Pancreas (tissue), 10 donors: Measurements from ENCODE around the gene ZNF211. TPM values are rescaled to one million over a fixed set of nuclear protein-coding genes. Genes with fewer than 3 reads are reported as not detected.

ENCODE experiments used
- ATAC-seq, 4 donors: fragments of 200-7000 bp; cut with Tn5 transposase; one replicate each; pipeline versions ENCODE4 v1.8.0 to v1.9.1; 2020; ENCODE audit warnings: mild to moderate bottlenecking in 4 of 4, moderate library complexity in 4 of 4
- DNase-seq, 6 donors: peaks; one replicate each; pipeline ENCODE4 v3.0.0-alpha.2; 2020
- FAIRE-seq: peaks from 2 replicates; lab custom pipeline; 2012; peaks lifted over from hg19 to GRCh38; lab: Jason Lieb, UNC
- H3K27ac ChIP-seq, 4 donors: fragments of 200-600 bp; sonication (generic); 1 replicate in 3 of 4; 2 replicates in 1 of 4; pipeline versions ENCODE4 v1.5.0 to v1.8.0; 2020
- H3K27me3 ChIP-seq, 4 donors: fragments of 200-600 bp; one replicate each; pipeline ENCODE4 v1.8.0; 2021
- H3K36me3 ChIP-seq, 3 donors: fragments of 200-600 bp; sonication (generic) in 1 of 3; one replicate each; pipeline versions ENCODE4 v1.5.0 to v1.8.0; 2020 to 2021
- H3K4me1 ChIP-seq, 3 donors: fragments of 200-600 bp; one replicate each; pipeline ENCODE4 v1.8.0; 2021
- H3K4me3 ChIP-seq, 4 donors: fragments of 200-600 bp; sonication (generic) in 2 of 4; one replicate each; pipeline versions ENCODE4 v1.5.0 to v1.8.0; 2020 to 2021
- H3K9me3 ChIP-seq, 4 donors: fragments of 200-600 bp; one replicate each; pipeline ENCODE4 v1.8.0; 2021
- CTCF ChIP-seq, 4 donors: fragments of 200-600 bp; sonication (generic) in 3 of 4; IDR thresholded peaks; one replicate each; pipeline versions ENCODE4 v1.5.0 to v1.8.0; 2021; ENCODE audit warnings: antibody characterized with exemption in 4 of 4
- WGBS, 2 donors: extraction: QIAGEN DNeasy Blood & Tissue Kit; methylation state at CpG; one replicate each; pipeline ENCODE4 v1.1.7; 2013; 5-methylcytosine and 5-hydroxymethylcytosine counted together
- intact Hi-C, 3 donors: fragments of 100-400 bp; cut with DNase I; formaldehyde crosslinking; loops; one replicate each; pipeline versions ENCODE4 v1.11.1 to v1.14.2; 2022
- polyA plus RNA-seq, 2 donors: library from polyadenylated mRNA; stranded (reverse); fragments of 200-250 nt; gene quantifications; one replicate each; pipeline ENCODE4 v1.2.3, GENCODE V29; 2013
- total RNA-seq, 6 donors: library from RNA; stranded (reverse); fragmentation: NEBNext Ultra II Directional in 4 of 6; extraction: Animal tissue kit (Norgen Biotek cat#: 25700) in 4 of 6; gene quantifications; one replicate each; pipeline versions ENCODE4 v1.2.1 to v1.2.4, GENCODE V29; 2021 to 2023
- donor health status: healthy with polysubstance abuse.
- donor health status: DM: no; HTN: no; CAD: no; lungs with moderate emphysema.
- donor health status: DM: no; HTN: no; CAD: no.
- donor health status: control.
- donor health status: control.
- donor health status: Bipolar disorder and iron deficiency.
- donor health status: DM: yes; HTN: yes; CAD: no.
- donor health status: DM: no; HTN: no; CAD: no.
- donor health status: DM: no; HTN: no; CAD: no.
- donor health status: DM: yes; HTN: yes; CAD: no.

The ZNF211 gene
- total and polyA plus RNA-seq, 8 donors = 2.1 to 14.3 (median 4.7) TPM

- no peaks in the 10 kb centered on the region for H3K4me1 ChIP-seq
- H3K27me3 ChIP-seq = no peaks in the 10 kb centered on the region
- no peak overlapping the region for H3K27ac ChIP-seq
- H3K9me3 ChIP-seq = no peaks in the 10 kb centered on the region
- no peaks in the 10 kb centered on the region for H3K36me3 ChIP-seq
- ATAC-seq (no peak), DNase-seq (no peak), FAIRE-seq (no peak)
- intact Hi-C loops = no loop called here
- no peak overlapping the region for H3K4me3 ChIP-seq
- WGBS, 2 donors = 56 to 83% methylated on average over 2 of the region's 2 CpGs
- no peak for TF ChIP-seq CTCF (IDR thresholded peaks at IDR 0.05)
Measured at GRCh38 chr19:57653689-57654088, 20.7 kb downstream of the ZNF211 start.

- no peak overlapping the region for H3K4me3 ChIP-seq
- H3K27me3 ChIP-seq = no peaks in the 10 kb centered on the region
- intact Hi-C loops = no loop called here
- DNase-seq (no peak), ATAC-seq (peak in 1 of 4 donors; percentile 53), FAIRE-seq (no peak)
- H3K27ac ChIP-seq = no peak overlapping the region
- no peak for TF ChIP-seq CTCF (IDR thresholded peaks at IDR 0.05)
- WGBS, 2 donors = 76 to 84% methylated on average over 1 of the region's 1 CpG
- no peaks in the 10 kb centered on the region for H3K4me1 ChIP-seq
- no peaks in the 10 kb centered on the region for H3K36me3 ChIP-seq
- no peaks in the 10 kb centered on the region for H3K9me3 ChIP-seq
Measured at GRCh38 chr19:57655443-57655842, 22.5 kb downstream of the ZNF211 start.

- FAIRE-seq (no peak), ATAC-seq (no peak), DNase-seq (no peak)
- Histone ChIP-seq H3K4me1 (no peaks in the 10 kb centered on the region), H3K4me3 (no peak overlapping the region), H3K27ac (no peak overlapping the region), H3K9me3 (no peaks in the 10 kb centered on the region), H3K36me3 (no peaks in the 10 kb centered on the region), H3K27me3 (no peaks in the 10 kb centered on the region)
- TF ChIP-seq CTCF (IDR thresholded peaks at IDR 0.05) = no peak
- intact Hi-C loops = no loop called here
- 45 to 79% methylated on average over 1 of the region's 1 CpG for WGBS, 2 donors
Measured at GRCh38 chr19:57656346-57656745, 23.4 kb downstream of the ZNF211 start.

- no peaks in the 10 kb centered on the region for H3K9me3 ChIP-seq
- peak overlapping the region in 1 of 4 donors; percentile 16 for H3K27ac ChIP-seq
- peak; percentile 11 to 70 (median 34) for DNase-seq
- no peaks in the 10 kb centered on the region for H3K4me1 ChIP-seq
- ATAC-seq = peak; percentile 70 to 96 (median 85)
- peak overlapping the region; percentile 27 to 53 (median 38) for H3K4me3 ChIP-seq
- WGBS, 2 donors = 2 to 4% methylated on average over 43 to 64 of the region's 64 CpGs
- TF ChIP-seq CTCF (IDR thresholded peaks at IDR 0.05) = no peak
- peaks cover 0 to 4% (median 0%) of the 10 kb centered on the region in 4 donors for H3K27me3 ChIP-seq
- intact Hi-C loops = no loop called here
- no peaks in the 10 kb centered on the region for H3K36me3 ChIP-seq
- no peak for FAIRE-seq
Measured at GRCh38 chr19:57664269-57665127, 31.5 kb downstream of the ZNF211 start.

GRCh38 chr19:57665261-57665806 lies 32.4 kb downstream of the ZNF211 start:
- H3K4me1 ChIP-seq = no peaks in the 10 kb centered on the region
- no peaks in the 10 kb centered on the region for H3K9me3 ChIP-seq
- no peak for TF ChIP-seq CTCF (IDR thresholded peaks at IDR 0.05)
- no peak overlapping the region for H3K4me3 ChIP-seq
- intact Hi-C loops = no loop called here
- DNase-seq (no peak), FAIRE-seq (no peak), ATAC-seq (no peak)
- H3K36me3 ChIP-seq = no peaks in the 10 kb centered on the region
- WGBS, 2 donors = 66 to 76% methylated on average over 9 of the region's 9 CpGs
- H3K27ac ChIP-seq = no peak overlapping the region
- H3K27me3 ChIP-seq = peaks cover 0 to 4% (median 0%) of the 10 kb centered on the region in 4 donors
